Lower leg skin (tissue), 4 donors: ENCODE measurements around the gene ATP6V0D1. TPM values are rescaled to one million over a fixed set of nuclear protein-coding genes. Genes with fewer than 3 reads are reported as not detected.
"Not testable (repeated sequence)": the region's sequence is repeated elsewhere in the genome, so short reads cannot be mapped to it uniquely, and the experiment has no call there.

ENCODE experiments used
- DNase-seq, 2 donors: peaks; one replicate each; pipeline ENCODE4 v3.0.0-alpha.2; 2019; ENCODE audit warnings: low spot score in 2 of 2
- H3K4me3 ChIP-seq: fragments of 200-600 bp; sonication (generic); 2 replicates; pipeline ENCODE4 v1.5.1; 2017; ENCODE audit warnings: mild to moderate bottlenecking, low read depth; ENCODE audit not compliant: poor library complexity, severe bottlenecking
- POLR2A ChIP-seq, 2 donors: fragments of 450-650 bp; IDR thresholded peaks; one replicate each; pipeline ENCODE4 v1.6.1; 2016 to 2017; ENCODE audit warnings: antibody characterized with exemption in 2 of 2, mild to moderate bottlenecking in 1 of 2, moderate library complexity in 1 of 2
- WGBS, 2 donors: methylation state at CpG; one replicate each; pipeline ENCODE4 v1.1.5; 2018; 5-methylcytosine and 5-hydroxymethylcytosine counted together
- intact Hi-C: fragments of 100-400 bp; cut with DNase I; formaldehyde crosslinking; loops from one replicate; pipeline ENCODE4 v1.15.0; 2023; ENCODE audit warnings: low total_unique reads
- total RNA-seq, 4 donors: library from RNA; depleted of rRNA; stranded (reverse); fragments of >200 nt; gene quantifications; one replicate each; pipeline ENCODE4 v1.1.0, GENCODE V29; 2016
- TF ChIP-seq, protein P1 (sequence below), 3 donors: fragments of 450-650 bp; IDR thresholded peaks; one replicate each; pipeline ENCODE4 v1.5.1; 2016; ENCODE audit warnings: antibody characterized with exemption in 3 of 3, mild to moderate bottlenecking in 3 of 3, moderate library complexity in 2 of 3

The ATP6V0D1 gene
- total RNA-seq, 4 donors from 2014 or later: 114 to 141 (median 131) TPM

DNA sequence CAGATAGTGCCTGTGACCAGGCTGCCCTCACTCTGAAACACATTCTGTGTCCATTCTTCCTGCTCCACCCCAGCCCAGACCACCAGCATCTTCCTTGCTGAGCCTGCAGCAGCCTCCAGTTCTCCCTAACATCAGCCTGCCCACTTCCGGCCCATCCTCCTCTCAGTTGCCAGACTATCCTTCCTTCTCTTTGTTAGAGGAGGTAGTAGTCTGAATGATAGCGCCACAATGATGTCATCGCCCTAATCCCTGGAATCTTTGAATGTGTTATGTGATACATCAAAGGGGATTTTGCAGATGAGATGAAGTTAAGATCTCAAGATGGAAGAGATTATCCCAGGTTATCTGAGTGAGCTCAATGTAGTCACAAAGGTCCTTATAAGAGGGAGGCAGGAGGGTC, 61.5 kb downstream of the ATP6V0D1 start:
- 77 to 85% methylated on average over 3 of the region's 3 CpGs for WGBS, 2 donors
- intact Hi-C loops: no loop called here
- H3K4me3 ChIP-seq: no peak overlapping the region
- no peak for DNase-seq
- TF ChIP-seq, protein P1, sequence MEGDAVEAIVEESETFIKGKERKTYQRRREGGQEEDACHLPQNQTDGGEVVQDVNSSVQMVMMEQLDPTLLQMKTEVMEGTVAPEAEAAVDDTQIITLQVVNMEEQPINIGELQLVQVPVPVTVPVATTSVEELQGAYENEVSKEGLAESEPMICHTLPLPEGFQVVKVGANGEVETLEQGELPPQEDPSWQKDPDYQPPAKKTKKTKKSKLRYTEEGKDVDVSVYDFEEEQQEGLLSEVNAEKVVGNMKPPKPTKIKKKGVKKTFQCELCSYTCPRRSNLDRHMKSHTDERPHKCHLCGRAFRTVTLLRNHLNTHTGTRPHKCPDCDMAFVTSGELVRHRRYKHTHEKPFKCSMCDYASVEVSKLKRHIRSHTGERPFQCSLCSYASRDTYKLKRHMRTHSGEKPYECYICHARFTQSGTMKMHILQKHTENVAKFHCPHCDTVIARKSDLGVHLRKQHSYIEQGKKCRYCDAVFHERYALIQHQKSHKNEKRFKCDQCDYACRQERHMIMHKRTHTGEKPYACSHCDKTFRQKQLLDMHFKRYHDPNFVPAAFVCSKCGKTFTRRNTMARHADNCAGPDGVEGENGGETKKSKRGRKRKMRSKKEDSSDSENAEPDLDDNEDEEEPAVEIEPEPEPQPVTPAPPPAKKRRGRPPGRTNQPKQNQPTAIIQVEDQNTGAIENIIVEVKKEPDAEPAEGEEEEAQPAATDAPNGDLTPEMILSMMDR (IDR thresholded peaks at IDR 0.05): no peak
- TF ChIP-seq POLR2A (IDR thresholded peaks at IDR 0.05): no peak

DNA sequence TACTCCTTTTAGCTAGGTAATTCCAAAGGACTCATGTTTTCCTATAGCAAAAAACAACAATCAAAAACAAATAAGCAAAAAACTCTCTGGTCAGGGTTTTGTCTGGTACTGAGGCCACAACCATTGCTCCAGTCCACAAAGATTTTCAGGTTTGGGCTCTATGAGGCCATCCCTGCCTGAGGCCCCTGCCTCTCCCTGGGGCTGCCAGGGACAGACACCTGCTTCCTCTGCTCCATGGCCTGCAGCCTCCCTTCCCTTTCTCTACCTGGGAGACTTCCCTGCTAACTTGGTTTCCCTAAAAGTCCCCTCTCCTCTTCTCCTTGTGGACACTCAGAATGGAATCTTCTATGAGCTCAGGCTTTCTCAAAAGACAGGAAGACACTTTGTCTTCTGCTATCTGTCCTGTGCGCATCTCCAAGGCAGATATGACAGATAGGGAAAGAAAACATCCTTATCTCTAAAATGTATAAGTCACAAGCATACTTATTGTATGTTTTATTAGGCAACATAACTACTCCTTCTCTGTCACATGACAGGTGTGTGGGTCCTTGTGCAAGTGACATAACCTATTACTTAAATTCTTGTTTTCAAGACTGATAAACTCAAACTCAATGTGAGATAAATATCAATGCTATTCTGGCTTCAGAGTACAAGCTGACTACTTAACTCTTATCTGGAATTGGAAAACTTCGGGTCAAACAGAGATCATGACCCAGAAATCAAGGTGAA, 63.5 kb downstream of the ATP6V0D1 start:
- no peak overlapping the region for H3K4me3 ChIP-seq
- no peak for DNase-seq
- TF ChIP-seq POLR2A (IDR thresholded peaks at IDR 0.05): no peak
- TF ChIP-seq, protein P1 (IDR thresholded peaks at IDR 0.05): no peak
- intact Hi-C loops: no loop called here
- WGBS, 2 donors: 77 to 84% methylated on average over 2 of the region's 2 CpGs

DNA sequence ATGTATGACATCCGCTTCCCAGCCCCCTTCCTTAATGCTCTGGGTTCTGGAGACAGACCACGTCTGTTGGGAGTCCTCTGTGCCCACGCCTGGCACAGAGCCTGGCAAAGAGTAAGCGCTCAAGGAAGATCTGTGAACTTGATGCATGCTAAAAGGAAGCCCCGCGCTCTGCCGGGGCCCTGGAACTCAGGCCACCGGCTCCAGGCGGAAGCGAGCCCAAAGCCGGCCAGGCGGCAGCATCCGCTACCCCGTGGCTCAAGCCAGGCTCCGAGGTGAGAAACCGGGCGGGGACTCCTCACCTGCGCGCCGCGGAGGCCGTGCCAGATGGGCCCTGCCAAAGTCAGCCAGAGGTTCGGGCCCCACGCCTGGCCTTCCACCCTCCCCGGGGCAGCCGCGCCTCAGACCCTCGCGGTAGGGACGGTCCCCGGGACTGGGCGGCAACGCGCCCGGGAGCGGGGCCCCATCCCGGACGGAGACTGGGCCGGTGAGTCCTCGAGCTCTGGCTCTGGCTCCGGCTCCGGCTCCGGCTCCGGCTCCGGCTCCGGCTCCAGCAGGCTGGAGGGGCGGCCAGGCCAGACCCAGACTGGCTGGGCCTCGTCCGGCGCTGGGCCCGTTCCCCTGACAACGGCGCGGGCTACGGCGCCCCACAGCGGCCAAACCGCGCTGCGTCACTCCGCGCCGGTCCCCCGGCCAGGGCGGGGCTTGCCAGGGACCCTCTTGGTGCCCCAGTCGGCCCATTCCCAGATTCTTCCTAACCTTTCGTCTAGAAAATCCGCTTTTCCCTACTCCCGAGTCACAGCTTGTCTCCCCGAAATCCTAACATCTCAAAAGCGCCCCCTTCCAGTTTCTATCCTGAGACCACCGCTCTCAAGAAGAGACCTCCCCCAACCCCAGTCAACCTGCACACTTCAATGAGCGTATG, 64.8 kb downstream of the ATP6V0D1 start, which contains the start of gene ZDHHC1:
ZDHHC1 (minus strand) TSS at position 606 of the 922 bp plus-strand sequence. CDS start 8,702 bp downstream, outside the sequence.
- WGBS, 2 donors: 2% methylated on average over 38 to 52 of the region's 73 CpGs
- DNase-seq: no peak
- TF ChIP-seq, protein P1 (IDR thresholded peaks at IDR 0.05): no peak
- no peak for TF ChIP-seq POLR2A (IDR thresholded peaks at IDR 0.05)
- intact Hi-C loops: no loop called here
- H3K4me3 ChIP-seq: peak within 1 kb of the TSS; percentile 57

DNA sequence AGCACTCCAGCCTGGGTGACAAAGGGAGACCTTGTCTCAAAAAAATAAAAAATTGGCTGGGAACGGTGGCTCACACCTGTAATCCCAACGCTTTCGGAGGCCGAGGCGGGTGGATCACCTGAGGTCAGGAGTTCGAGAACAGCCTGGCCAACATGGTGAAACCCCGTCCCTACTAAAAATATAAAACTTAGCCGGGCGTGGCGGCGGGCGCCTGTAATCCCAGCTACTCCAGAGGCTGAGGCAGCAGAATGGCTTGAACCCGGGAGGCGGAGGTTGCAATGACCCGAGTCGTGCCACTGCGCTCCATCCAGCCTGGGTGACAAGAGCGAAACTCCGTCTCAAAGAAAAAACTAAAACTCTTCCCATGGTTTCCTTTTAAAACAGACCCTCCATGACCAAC, 65.5 kb downstream of the ATP6V0D1 start:
- intact Hi-C loops, H3K4me3 ChIP-seq, DNase-seq: not testable (repeated sequence)
- WGBS, 2 donors: 74 to 79% methylated on average over 19 of the region's 19 CpGs

DNA sequence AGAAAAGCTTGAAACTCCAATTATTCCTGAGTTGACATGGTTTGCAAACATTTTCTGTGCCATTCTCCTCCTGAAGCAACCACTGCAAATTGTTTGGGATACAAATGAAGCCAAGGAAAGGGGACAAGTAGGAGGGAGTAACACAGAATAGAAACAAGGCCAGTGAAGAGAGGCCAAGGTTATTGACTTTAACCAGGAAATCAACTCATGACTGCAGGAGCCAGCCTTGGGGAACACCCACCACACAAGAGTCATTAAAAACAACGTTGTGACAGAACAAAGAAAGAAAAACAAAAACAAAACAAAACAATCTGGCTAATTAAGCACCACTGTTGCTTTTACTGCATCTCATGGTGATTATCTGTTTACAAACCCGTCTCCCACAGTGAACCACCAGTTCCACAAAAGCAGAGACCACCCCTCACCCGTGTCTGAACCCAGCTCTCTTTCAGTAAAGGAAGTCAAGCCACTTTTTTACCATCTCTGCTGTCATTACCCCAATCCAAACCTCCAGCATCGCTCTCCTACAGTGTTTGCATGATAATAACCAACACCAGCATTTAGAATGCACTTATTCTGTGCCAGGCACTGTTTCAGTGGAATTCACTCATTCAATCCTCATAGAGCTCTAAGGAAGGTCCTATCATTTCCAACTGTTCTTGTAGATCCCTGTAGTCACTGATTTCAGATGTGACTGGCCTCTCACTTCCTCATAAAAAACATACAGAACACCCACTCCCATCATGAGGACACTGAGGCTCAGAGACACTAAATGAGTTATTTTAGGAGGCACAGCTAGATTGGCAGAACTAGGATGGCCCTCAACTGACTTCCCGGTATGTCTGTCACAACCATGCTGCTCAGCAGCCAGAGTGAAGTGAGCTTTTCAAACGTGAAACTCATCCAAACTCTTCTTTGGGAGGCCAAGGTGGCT, 66.7 kb downstream of the ATP6V0D1 start:
- DNase-seq: no peak
- TF ChIP-seq POLR2A (IDR thresholded peaks at IDR 0.05): no peak
- TF ChIP-seq, protein P1 (IDR thresholded peaks at IDR 0.05): no peak
- WGBS, 2 donors: 43 to 47% methylated on average over 6 of the region's 6 CpGs
- no peak overlapping the region for H3K4me3 ChIP-seq
- intact Hi-C loops: no loop called here
